HG03103 (cell line): ENCODE results near the gene KAZN.

Source experiments
- ATAC-seq: cut with Tn5 transposase; IDR thresholded peaks from one replicate; pipeline ENCODE4 v1.9.1; 2021; ENCODE audit warnings: low read depth; ENCODE audit not compliant: unreplicated experiment

The KAZN gene

DNA sequence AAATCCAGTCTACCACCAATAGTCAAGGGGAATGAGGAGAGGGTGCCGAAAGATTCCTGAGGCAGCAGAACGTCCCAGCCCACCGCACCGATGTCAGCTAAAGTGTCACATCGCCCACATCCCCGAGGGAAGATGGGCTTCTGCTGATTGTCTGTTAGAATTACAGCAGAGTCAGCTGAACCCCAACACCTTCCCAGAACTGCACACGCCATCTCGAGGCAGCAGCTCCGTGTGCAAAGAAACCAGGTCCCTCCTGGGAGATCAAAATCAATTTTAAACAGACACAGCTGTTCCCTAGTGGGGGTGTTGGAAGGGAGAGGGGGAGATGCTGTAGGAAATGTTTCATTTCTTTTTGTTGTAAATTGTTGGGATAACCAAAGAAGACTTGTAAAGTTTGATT lies 12.8 kb upstream of the KAZN start:
- ATAC-seq, result no peak

DNA sequence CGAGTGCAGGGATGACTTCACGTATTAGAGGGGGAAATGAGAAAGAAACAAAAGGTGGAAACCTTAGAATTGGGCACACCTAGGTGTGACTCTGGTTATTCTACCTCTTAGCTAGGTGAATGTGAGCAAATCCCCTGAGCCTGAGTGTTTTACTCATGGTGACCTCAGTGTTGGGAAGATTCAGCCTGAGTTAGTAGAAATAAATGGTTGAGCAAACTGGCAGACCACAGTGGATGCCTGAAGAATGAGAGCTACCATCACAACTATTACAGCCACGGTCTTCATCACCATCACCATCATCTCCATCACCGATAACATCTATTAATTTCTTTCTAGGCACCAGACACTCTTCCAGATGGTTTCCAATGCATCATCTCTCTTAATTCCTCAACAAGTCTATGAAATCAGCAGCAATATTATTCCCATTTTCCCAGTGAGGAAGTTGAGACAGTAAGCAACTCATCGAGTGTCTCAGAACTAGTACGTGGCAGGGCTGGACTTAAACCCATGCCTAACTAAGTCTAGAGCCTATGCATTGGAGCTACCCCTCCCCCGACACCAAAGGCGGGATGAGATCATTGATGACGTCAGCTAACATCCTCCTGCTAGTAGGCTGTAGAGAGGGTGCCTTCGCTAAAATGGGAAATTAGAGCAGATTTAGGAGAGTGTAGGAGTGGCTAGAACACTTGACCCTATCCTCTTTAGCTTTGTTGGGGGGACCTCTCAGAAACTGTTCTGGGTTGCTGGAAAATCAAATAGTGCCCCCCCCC lies 7.9 kb upstream of the KAZN start:
- ATAC-seq, result no peak

DNA sequence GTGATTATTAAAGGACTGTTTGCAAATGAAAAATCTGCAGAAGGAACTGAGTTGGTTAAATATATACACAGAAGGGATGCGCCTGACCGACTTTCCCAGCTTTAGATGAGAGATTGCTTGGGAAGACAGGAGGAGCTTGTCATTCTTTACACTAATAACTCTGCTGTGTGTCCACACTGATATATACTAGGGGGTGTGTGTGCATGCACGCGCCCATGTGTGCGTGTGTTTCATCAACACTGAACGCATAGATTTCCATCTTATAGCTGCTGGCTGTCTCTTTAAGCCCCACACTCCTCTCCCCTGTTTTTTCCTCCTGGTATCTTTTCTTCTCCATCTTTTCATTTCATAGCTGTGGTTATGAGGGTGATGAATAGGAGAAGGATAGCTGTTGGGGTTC lies 6.9 kb upstream of the KAZN start:
- no peak for ATAC-seq

DNA sequence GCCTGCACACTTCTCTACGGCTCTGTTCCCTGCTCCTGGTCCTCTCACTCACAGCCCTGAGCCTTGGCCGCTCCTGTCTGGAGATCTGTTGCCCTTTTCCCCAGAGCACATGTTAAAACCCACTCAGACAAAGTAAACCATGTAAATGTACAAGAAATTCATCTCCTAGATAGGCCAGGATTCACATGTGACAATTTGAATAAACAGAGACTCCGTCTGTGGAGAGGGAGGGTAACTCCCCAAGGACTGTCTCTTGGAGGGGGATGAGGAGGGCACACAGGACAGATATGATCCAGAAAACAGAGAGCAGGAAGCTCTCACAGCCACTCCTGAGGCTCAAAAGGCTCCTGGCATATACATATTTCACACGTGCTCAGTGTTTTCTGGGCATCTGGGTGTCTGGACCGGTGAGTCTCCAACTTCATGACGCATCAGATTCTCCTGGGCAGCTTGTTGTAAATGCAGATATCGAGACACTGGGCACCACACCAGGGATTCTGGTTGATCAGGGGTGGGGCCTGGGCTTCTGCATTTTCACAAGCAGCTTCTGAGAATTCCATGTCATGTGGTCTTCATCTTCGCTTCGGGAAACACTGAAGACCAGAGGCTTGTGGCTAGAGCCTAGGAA lies 6.4 kb upstream of the KAZN start:
- ATAC-seq, result no peak

DNA sequence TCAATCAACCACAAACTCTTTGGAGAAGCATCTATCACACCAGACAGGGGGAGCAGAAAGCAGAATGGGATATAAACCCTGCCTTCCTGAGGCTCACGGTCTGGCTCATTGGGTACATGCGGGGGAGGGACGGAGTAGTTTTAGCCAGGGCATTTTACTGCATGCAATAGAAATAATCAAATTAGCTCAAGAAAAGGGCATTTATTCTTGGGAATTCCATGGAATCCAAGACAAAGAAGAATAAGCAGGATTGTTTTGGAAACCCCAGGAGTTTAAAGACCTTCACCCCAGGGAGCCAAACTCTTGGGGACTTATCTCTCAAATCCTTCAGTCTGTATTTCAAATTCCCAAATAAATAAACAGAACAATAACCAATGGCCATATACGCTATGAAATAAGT lies 5.2 kb upstream of the KAZN start:
- no peak for ATAC-seq

DNA sequence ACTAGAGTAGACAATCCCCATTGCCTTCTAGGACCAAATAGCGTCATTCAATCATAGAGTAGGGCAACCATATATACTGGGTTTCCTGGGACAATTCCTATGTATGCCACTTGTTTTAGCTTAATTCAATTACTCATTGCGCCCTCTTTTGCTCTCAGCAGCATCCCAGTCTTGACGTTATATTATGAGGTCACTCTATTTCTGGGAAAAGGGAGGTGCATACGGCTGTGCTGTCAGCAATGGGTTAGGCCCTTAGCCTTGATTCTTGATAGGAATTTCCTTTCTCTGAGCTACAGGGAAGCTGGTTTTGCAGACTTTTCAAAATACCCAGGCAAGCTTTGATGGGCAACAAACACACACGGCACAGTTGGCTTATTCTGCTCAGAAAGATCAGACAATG lies 4.4 kb upstream of the KAZN start:
- no peak for ATAC-seq

DNA sequence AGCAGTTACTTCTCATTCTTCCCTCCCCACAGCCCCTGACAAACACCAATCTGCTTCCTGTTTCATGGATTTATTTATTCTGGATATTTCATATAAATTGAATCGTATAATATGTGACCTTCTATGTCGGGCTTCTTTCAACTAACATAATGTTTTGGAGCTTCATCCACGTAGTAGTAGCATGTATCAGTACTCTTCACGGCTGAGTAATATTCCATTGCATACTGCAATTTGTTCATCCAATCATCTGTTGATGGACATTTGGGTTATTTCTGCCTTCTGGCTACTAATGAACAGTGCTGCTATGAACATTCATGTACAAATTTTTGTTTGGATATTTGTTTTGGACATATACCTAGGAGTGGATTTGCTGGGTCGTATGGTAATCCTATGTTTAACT lies 1.9 kb upstream of the KAZN start:
- no peak for ATAC-seq

DNA sequence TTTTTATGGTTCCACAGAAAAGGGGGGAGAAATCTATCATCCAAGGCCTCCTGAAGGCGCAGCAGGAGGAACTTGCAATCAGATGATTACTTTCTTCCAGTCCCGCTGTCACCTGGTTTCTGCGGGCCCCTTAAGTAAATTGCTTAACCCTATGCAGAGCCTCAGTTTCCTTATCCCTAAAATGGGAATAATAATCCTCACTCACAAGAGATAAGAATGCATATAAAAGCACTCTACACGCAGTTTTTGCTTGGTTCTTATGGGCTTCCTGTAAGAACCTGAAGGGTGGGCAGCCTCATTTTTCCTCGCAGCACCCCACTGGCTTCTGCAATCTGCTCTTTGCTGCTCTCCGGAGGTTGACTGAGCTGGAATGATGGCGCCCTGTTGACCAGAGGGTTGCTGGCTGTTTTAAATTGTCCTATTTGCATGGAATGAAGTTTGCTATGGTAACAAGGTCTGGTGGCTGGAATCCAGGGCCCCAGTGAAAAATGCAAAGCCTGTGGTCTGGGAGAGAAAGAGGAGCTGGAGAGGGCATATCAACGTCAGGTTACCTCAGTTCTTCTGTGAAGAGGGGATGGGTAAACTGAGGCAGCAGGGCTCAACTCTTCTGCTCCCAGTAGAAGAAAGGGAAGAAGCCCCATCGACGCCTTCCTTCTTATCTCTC lies 1.0 kb upstream of the KAZN start:
- no peak for ATAC-seq

DNA sequence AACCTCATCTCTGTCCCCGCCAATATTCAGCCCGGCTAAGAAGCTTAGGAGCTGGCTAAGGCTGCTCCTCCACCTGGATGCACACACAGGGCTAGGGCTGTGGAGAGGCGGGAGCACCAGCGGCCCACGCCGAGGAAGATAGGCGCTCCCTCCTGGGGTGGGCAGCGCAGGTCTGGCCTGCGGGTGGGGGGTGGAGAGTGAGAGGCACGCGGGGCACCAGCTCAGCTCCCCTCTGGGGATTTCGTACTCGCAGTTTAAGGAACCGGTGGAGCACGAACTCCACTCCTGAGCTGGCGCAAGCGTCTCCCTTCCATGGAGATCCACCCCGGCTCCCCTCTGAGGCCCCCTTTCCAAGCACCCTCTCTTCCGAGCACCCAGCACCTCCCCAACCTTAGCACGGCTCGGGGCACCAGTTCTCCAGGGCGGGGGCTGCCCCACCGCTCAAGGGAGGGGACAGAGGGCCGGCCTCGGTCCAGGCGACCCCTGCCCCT lies 433 bp upstream of the KAZN start:
- ATAC-seq, result no peak

DNA sequence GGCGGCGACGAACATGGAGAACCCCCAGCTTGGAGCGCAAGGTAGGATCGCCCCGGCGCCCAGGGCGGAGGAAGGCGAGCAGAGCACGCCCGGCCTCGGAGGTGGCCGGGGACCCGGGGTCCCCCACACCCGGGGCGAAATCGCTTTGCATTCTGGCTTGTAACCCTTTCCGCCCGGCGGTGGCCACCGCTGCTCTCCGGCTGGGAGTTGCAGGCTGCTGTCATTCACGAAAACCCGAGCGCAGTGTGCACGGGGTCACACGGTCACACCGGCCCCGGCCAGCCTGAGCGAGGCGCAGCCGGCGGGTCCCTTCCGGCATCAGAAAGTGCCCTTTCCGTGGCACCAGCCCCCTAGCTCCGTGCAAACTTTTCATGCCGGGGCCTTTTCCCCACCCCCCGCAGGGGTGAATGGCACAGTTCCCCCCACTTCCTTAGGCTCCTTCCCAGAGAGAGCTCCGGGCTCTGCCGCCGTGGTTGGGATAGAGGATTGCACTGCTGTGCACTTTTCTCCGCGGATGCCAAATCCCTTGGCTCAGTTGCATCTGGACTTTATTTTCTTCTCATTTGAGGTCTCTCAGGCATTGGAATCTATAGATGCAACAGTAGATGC lies 802 bp downstream of the KAZN start:
- no peak for ATAC-seq

DNA sequence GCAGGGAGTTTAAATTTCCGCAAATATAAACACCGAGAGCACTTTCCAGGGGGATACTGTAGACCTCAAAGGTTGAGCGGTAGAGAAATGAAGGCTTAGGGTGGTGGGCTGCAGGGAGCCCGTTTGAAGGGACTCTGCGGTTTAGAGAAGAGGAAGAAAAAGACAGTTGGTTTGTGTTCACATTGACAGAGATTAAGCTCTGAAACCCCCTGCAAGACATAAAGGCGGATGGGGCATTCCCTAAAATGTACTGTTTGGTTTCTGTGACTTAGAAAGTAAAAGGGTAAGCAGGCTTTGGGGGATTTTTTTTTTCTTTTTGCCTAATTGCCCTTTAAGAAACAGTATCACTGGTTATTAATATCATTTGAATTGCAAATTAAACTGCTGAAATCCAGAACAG lies 1.3 kb downstream of the KAZN start:
- ATAC-seq, result no peak

DNA sequence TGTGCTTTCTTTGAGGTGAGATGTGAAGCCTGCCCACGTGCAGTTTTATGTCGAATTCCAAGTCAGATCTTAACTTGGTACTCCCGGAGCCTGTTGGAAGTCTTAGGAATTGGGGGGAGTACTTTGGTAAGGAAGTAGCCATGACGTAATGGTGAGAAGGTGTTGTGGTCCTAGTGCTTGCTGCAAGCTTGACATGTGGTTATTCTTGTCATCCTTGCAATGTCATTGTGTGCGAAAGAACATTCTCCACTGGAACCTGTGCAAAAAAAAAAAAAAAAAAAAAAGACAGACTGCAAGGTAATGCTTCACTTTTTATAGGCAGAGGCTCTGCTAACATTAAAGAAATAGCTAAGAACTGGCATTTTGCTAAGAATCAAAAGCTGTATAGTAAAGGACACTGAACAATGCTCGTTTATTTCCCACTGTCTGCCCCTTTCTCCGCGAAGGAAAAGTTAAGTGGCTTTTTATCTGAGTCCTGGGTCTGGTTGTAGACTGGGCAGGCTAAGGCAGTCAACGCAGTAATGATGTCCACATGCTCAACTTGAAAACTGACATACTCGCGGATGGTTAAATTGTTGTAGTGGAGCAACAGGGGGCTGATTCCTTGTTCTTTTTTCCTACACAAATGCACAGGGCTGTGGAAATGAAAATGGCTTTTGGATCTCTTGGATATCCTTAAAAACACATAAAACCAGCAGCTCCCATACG lies 2.1 kb downstream of the KAZN start:
- ATAC-seq, result no peak

DNA sequence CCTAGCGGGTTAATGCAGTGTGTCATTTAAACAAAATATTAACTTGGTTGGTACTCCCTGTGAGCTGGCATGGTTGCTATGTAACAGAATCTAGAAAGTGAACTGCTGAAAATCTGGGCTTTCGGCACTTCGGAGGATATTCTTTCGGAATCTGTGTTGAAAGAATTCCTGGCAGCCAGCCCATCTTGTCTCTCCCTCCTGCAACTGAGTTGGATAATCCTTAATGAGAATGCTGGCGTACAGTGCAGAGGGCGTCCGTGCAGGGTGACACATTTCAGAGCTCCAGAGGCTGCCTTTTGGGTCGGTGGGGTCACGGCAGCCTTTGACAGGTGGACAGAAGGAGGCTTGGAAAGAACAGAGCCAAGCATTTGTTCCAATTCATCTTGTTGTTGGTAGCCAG lies 3.7 kb downstream of the KAZN start:
- ATAC-seq, result no peak

DNA sequence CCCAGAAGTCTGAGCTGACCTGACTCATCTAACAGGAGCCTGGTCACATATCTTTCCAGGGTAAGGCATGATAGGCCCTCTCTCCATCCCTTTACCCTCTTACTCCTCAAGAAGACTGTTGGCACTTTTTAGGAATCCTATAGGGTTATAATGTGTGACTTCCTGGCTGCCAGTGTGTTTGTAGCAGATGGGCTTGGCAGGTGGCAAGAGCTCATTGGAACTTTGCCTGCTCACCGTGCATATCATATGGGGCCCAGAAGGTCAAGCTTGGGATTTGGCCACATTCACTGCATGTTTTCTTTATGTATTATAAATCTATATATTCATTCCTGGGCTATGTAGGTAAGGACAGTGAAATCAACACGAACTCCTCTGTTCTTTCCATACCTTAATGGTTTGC lies 5.2 kb downstream of the KAZN start:
- no peak for ATAC-seq

DNA sequence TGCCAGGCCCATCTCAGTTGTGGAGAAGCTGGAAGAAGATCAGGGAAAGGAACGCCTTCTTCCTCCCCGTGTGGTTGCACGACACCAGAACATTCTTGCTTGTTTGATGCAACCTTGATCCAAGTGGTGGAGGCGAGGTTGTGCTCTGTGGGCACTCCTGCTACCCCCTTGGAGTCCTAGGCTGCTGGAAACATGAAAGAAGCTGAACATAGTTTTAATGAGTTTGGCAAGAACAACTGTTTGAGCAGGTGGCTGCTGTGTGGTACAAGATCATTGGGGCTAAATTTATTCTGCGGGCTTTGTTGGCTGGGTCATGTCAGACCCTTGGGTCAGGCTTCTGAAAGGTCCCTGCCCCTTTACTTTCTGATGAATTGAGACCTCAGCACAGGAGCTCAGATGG lies 5.9 kb downstream of the KAZN start:
- ATAC-seq, result no peak

DNA sequence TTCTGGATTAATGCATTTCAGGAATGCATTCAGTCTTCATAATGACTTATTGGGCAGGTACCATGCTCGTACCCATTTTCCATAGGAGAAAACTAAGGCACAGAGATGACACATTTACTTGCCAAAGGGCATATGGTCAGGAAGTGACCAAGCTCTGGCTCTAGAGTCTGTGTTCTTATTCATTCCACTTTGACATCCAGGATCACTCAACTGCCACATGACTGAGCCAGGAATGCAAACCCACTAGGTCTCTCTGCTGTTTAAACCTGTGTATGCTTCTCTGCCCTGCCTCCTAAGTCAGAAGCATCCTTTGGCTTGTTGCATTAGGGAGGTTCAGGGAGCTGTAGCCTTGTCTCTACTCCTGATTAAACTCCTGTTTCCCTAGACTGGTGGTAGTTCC lies 7.5 kb downstream of the KAZN start:
- ATAC-seq, result no peak

DNA sequence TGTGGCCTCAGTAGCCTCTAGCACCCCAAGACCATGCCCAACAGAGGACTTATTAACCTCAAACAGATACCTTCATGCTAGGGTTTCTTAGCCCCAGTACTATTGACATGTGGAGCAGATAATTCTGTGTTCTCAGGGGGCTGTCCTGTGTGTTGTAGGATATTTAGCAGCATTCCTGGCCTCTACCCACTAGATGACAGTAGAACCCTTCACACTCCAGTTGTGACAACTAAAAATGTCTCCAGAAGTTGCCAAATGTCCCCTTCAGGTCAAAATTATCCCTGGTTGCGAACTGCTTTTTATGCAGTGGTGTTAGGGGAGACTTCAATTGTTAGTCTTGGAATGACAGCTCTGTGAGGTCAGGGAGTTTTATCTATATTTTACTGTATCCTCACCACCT lies 8.1 kb downstream of the KAZN start:
- no peak for ATAC-seq

DNA sequence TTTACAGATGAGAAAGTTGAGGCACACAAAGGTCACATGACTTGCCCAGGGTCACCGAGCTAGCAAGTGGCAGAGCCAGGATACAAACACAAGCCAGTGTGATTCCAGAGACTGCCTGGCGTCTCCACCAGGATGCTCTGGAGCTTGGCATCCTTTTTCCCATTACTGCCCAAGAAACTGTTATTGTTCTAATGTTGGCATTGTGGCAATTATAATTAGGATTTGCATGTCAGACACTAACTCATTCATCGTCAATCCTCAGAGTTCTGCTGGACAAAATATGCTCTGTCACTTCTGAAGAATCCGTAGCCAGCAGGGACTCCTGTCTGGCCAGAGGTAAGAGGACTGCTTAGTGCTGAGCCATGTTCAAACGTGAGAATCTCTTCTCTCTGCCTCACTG lies 8.8 kb downstream of the KAZN start:
- no peak for ATAC-seq

DNA sequence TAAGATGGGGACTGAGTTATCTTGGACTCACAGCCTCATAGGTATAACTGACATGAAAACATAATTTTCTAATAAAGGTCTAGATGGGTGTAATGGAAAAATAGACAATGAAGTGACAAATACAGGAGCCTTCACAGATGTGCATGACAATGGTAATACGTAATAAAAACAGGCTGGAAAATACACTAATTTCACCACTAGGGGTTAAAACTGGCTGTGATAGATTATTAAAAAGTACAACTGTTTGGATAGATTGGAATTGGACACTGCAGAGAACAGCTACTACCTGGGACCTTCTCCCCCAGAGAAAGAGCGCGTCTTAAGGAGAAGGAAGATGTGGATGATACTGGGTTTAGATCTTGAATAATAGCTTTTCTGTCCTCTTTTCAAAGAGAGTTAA lies 9.8 kb downstream of the KAZN start:
- no peak for ATAC-seq

DNA sequence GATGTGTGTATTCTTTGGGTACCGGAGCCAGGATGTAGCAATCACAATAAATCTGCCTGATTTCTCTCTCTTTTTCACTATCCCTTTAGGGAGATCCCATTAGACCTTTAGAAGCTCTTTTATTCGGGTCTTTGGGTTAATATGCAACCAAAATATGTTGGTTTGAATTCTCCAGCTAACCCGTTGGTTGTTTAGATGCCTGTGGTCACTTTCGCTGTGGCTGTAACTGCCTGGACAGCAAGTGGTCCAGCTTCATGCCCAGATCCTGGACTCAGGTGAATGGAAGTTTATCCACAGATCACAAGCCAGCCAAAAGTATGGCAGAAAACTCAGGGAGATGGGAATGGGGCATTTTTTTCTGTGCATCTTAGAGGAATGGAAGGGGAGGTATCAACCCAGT lies 12.3 kb downstream of the KAZN start:
- ATAC-seq, result no peak

DNA sequence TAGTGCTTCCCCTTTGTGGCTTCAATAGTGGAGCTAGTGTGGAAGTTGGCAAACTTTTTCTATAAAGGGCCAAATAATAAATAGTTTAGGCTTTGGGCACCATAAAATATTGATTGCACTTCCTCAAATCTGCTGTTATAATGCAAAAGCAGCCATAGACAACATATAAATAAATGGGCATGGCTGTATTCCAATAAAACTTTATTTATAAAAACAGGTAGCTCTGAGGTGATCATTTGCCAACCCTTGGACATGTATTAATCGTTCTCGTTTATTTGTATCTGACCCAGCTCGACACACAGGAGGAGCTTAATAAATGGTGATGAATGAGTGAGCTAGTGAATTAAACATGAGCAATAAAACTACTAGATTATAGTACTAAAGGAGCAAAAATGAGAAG lies 13.3 kb downstream of the KAZN start:
- no peak for ATAC-seq
